CD4-positive, alpha-beta T cell (primary cell): ENCODE measurements around the gene GRID1. TPM values are rescaled to one million over a fixed set of nuclear protein-coding genes. Genes with fewer than 3 reads are reported as not detected.

Experiments used
- ATAC-seq: fragments of 200-7000 bp; cut with Tn5 transposase; one replicate; pipeline ENCODE4 v1.10.0; 2022; ENCODE audit warnings: mild to moderate bottlenecking; ENCODE audit not compliant: poor library complexity
- CTCF ChIA-PET: fragments of 350-600 bp; sonication (Branson Sonifier 250); formaldehyde crosslinking; loops from one replicate; lab custom pipeline; 2021; ENCODE audit warnings: antibody characterized with exemption, inconsistent platforms; lab: Charles Lee
- POLR2A ChIA-PET: fragments of 350-600 bp; sonication (Branson Sonifier 250); formaldehyde crosslinking; loops from one replicate; lab custom pipeline; 2021; ENCODE audit warnings: antibody characterized with exemption, inconsistent platforms; lab: Charles Lee
- DNase-seq, 14 experiments: peaks; one replicate each; pipeline ENCODE4 v3.0.0-alpha.2; 2013 to 2020; ENCODE audit warnings: mixed read lengths in 2 of 14
- H3K27ac ChIP-seq, 2 donors: one replicate each; pipeline versions ENCODE4 v1.5.1 to v1.7.0; 2013; ENCODE audit warnings: low read length in 2 of 2, low read depth in 1 of 2, mild to moderate bottlenecking in 1 of 2
- H3K27me3 ChIP-seq, 2 experiments: 1 replicate in 1 of 2; 2 replicates in 1 of 2; pipeline versions ENCODE4 v1.6.1 to v1.7.0; 2013; ENCODE audit warnings: low read length in 2 of 2, control low read depth in 1 of 2, mild to moderate bottlenecking in 1 of 2, moderate library complexity in 1 of 2; ENCODE audit not compliant: insufficient read depth in 2 of 2, control insufficient read depth in 1 of 2
- H3K36me3 ChIP-seq: one replicate; pipeline ENCODE4 v1.6.1; 2013; ENCODE audit warnings: low read length, control low read depth; ENCODE audit not compliant: insufficient read depth
- H3K4me1 ChIP-seq: one replicate; pipeline ENCODE4 v1.6.1; 2013; ENCODE audit warnings: low read length, control low read depth; ENCODE audit not compliant: insufficient read depth
- H3K4me3 ChIP-seq: one replicate; pipeline ENCODE4 v1.5.1; 2013; ENCODE audit warnings: mild to moderate bottlenecking, low read length, moderate library complexity
- H3K9me3 ChIP-seq, 2 experiments: 1 replicate in 1 of 2; 2 replicates in 1 of 2; pipeline versions ENCODE4 v1.6.1 to v1.7.0; 2013; ENCODE audit warnings: low read length in 2 of 2, mild to moderate bottlenecking in 2 of 2, control low read depth in 1 of 2, moderate library complexity in 1 of 2; ENCODE audit not compliant: control insufficient read depth in 1 of 2, insufficient read depth in 1 of 2
- H3K27ac Mint-ChIP-seq: one replicate; pipeline ENCODE4 v1.8.0; 2020; ENCODE audit warnings: mixed read lengths
- H3K27me3 Mint-ChIP-seq: one replicate; pipeline ENCODE4 v1.8.0; 2021; ENCODE audit warnings: mixed read lengths
- H3K36me3 Mint-ChIP-seq: one replicate; pipeline ENCODE4 v1.8.0; 2021; ENCODE audit warnings: low read depth, mixed read lengths
- H3K4me1 Mint-ChIP-seq: one replicate; pipeline ENCODE4 v1.8.0; 2021; ENCODE audit warnings: low read depth, mixed read lengths
- H3K4me3 Mint-ChIP-seq: one replicate; pipeline ENCODE4 v1.8.0; 2020; ENCODE audit warnings: mild to moderate bottlenecking, mixed read lengths
- H3K9me3 Mint-ChIP-seq: one replicate; pipeline ENCODE4 v1.8.0; 2020; ENCODE audit warnings: mixed read lengths
- intact Hi-C, 2 experiments: fragments of 100-400 bp; cut with DNase I in 1 of 2; cut with micrococcal nuclease in 1 of 2; formaldehyde crosslinking; loops; one replicate each; pipeline versions ENCODE4 v1.15.1 to v1.9.0; 2023 to 2025; cut with DNase I, micrococcal nuclease
- total RNA-seq, 174 experiments: library from RNA in 2 of 174; stranded (reverse) in 2 of 174; gene quantifications; one replicate each; pipeline ENCODE4 v1.2.3 and lab custom pipeline; 2021 to 2026
- TF ChIP-seq, protein P1 (sequence below): fragments of 200-600 bp; IDR thresholded peaks from one replicate; pipeline ENCODE4 v1.8.0; 2022; ENCODE audit warnings: antibody characterized with exemption, mild to moderate bottlenecking

The GRID1 gene
- total RNA-seq, 2 experiments from 2014 or later: not detected

DNA sequence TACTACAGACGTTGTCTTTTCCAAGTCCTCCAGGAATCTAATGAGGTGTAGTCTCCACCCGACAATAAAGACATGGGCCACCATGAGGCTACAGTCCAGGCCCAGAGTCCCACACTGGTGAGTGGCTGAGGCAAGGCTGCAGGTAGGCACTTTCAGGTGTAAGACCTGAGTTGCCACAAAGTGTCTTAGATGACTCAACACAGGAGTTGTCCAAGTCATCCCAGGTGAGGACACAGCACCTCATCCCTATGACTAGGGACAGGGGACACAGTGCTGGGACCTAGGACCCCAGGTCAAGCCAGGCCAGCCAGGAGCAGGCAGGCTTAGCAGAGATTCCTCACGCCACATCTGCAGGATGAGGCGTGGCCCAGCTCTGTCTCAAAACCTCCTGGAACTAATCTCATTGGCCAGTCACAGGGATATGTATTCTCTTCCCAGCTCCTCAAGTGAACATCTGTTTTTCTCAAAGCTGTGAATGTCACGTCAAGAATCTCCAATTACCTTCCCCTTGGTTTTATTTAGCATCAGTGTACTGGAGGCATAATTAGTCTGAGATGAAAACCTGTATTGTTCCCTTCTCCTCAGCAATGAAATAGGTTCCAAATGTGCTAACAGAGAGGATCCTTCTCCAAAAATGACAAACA lies 254.6 kb downstream of the GRID1 start:
- Histone ChIP-seq H3K27me3 (no peaks in the 10 kb centered on the region), H3K4me3 (no peak overlapping the region), H3K4me1 (no peaks in the 10 kb centered on the region), H3K9me3 (peaks cover 0 to 1% of the 10 kb centered on the region in 2 experiments), H3K27ac (no peak overlapping the region), H3K36me3 (no peaks in the 10 kb centered on the region)
- no peak overlapping the region for H3K4me3 Mint-ChIP-seq
- no peak overlapping the region for H3K27ac Mint-ChIP-seq
- intact Hi-C loops: no loop called here
- ChIA-PET CTCF (no interaction called here), POLR2A (no interaction called here)
- H3K4me1 Mint-ChIP-seq: no peaks in the 10 kb centered on the region
- ATAC-seq (no peak), DNase-seq (no peak)
- no peaks in the 10 kb centered on the region for H3K36me3 Mint-ChIP-seq
- no peaks in the 10 kb centered on the region for H3K9me3 Mint-ChIP-seq
- H3K27me3 Mint-ChIP-seq: no peaks in the 10 kb centered on the region
- TF ChIP-seq, protein P1, sequence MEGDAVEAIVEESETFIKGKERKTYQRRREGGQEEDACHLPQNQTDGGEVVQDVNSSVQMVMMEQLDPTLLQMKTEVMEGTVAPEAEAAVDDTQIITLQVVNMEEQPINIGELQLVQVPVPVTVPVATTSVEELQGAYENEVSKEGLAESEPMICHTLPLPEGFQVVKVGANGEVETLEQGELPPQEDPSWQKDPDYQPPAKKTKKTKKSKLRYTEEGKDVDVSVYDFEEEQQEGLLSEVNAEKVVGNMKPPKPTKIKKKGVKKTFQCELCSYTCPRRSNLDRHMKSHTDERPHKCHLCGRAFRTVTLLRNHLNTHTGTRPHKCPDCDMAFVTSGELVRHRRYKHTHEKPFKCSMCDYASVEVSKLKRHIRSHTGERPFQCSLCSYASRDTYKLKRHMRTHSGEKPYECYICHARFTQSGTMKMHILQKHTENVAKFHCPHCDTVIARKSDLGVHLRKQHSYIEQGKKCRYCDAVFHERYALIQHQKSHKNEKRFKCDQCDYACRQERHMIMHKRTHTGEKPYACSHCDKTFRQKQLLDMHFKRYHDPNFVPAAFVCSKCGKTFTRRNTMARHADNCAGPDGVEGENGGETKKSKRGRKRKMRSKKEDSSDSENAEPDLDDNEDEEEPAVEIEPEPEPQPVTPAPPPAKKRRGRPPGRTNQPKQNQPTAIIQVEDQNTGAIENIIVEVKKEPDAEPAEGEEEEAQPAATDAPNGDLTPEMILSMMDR: no peak

DNA sequence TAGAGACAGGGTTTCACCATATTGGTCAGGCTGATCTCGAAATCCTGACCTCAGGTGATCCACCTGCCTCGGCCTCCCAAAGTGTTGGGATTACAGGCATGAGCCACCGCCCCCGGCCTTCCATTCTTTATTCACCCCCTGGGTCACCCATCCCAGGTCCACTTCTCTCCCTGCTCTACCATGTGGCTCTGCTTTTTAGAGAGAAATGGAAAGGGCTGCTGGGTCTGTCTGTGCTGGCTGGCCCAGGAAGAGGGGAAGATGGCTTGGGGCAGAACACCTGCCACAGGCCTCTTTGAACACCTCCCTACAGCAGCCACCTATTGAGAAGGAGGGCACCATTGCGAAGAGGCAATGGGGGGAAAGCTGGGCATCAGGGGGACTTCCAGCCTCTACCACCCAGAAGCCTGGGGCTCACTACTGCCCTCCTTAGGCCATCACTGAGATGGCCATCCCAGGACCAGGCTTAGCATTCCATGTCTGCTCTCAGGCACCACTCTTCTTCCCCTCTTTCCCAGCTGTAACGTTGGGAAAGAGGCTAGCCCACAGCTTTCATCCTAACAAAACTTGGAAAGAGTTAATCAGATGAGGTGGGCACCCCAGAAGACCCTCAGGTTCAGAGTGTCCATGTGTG lies 256.3 kb downstream of the GRID1 start:
- Histone ChIP-seq H3K27me3 (no peaks in the 10 kb centered on the region), H3K36me3 (no peaks in the 10 kb centered on the region), H3K9me3 (no peaks in the 10 kb centered on the region), H3K27ac (no peak overlapping the region), H3K4me3 (no peak overlapping the region), H3K4me1 (no peaks in the 10 kb centered on the region)
- CTCF ChIA-PET: no interaction called here
- Mint-ChIP-seq H3K36me3 (no peaks in the 10 kb centered on the region), H3K27ac (no peak overlapping the region), H3K4me3 (no peak overlapping the region), H3K4me1 (no peaks in the 10 kb centered on the region), H3K27me3 (no peaks in the 10 kb centered on the region), H3K9me3 (no peaks in the 10 kb centered on the region)
- ATAC-seq (no peak), DNase-seq (no peak)
- intact Hi-C loops: no loop called here
- TF ChIP-seq, protein P1: no peak
- POLR2A ChIA-PET: no interaction called here

DNA sequence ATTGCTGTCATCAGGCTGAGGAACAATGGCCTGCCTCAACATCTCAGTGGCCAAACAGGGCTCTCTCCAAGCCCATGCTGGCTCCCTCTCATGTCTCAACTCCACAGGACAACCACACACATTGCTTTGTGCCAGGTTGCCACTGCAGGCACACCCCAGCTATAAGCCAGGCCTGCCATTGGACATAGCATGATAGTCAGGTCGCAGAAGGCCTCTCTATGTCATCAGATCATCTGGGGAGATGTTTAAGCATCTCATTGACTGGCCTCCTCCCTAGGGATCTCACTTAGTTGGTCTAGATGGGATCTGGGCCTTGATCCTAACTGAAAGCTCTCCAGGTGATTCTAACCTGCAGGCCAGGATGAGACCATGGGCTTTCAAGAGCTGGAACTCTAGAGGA lies 257.2 kb downstream of the GRID1 start:
- no peak for ATAC-seq
- Mint-ChIP-seq H3K27me3 (no peaks in the 10 kb centered on the region), H3K9me3 (no peaks in the 10 kb centered on the region), H3K4me1 (no peaks in the 10 kb centered on the region), H3K36me3 (no peaks in the 10 kb centered on the region), H3K4me3 (no peak overlapping the region), H3K27ac (no peak overlapping the region)
- Histone ChIP-seq H3K27me3 (no peaks in the 10 kb centered on the region), H3K27ac (no peak overlapping the region), H3K36me3 (no peaks in the 10 kb centered on the region), H3K4me3 (no peak overlapping the region), H3K4me1 (no peaks in the 10 kb centered on the region), H3K9me3 (no peaks in the 10 kb centered on the region)
- intact Hi-C loops: no loop called here
- DNase-seq: no peak
- POLR2A ChIA-PET: no interaction called here
- CTCF ChIA-PET: no interaction called here
- TF ChIP-seq, protein P1: no peak
